GM19099 (cell line): ENCODE measurements around the gene RTRAF.

Experiments used
- POLR2A ChIP-seq: IDR thresholded peaks from 3 replicates; pipeline ENCODE4 v1.6.1; 2011; ENCODE audit warnings: low read depth; ENCODE audit not compliant: insufficient read length; ENCODE audit errors: extremely low read depth

Gene RTRAF

GRCh38 chr14:52048641-52049204, 59.4 kb downstream of the RTRAF start:
- TF ChIP-seq POLR2A: no peak

- no peak for TF ChIP-seq POLR2A
Observed at GRCh38 chr14:52049271-52049670, 59.9 kb downstream of the RTRAF start.

- no peak for TF ChIP-seq POLR2A
Observed at GRCh38 chr14:52049721-52050588, 60.6 kb downstream of the RTRAF start.

GRCh38 chr14:52051251-52051650, 61.9 kb downstream of the RTRAF start:
- TF ChIP-seq POLR2A: no peak

- no peak for TF ChIP-seq POLR2A
Observed at GRCh38 chr14:52051871-52052270, 62.5 kb downstream of the RTRAF start.

GRCh38 chr14:52052288-52052943, 63.1 kb downstream of the RTRAF start:
- no peak for TF ChIP-seq POLR2A

GRCh38 chr14:52053044-52053443, 63.7 kb downstream of the RTRAF start:
- no peak for TF ChIP-seq POLR2A

- TF ChIP-seq POLR2A: no peak
Observed at GRCh38 chr14:52054678-52055077, 65.3 kb downstream of the RTRAF start.

- no peak for TF ChIP-seq POLR2A
Observed at GRCh38 chr14:52055167-52055566, 65.8 kb downstream of the RTRAF start.

- no peak for TF ChIP-seq POLR2A
Observed at GRCh38 chr14:52058341-52058740, 69.0 kb downstream of the RTRAF start.

GRCh38 chr14:52059649-52060048, 70.3 kb downstream of the RTRAF start:
- TF ChIP-seq POLR2A: no peak

GRCh38 chr14:52060080-52060479, 70.7 kb downstream of the RTRAF start:
- TF ChIP-seq POLR2A: no peak
